ENCODE results near the gene TTC34.
"Not testable (repeated sequence)": the region's sequence is repeated elsewhere in the genome, so short reads cannot be mapped to it uniquely, and the experiment has no call there.

The TTC34 gene

GRCh38 chr1:2784854-2785630, 16.5 kb downstream of the TTC34 start:
- no peak for TF ChIP-seq CTCF (conservative IDR thresholded peaks at IDR 0.05; ENCODE audit: low read length)
- no peak for DNase-seq (ENCODE audit: low read depth)
- no peak overlapping the region for H3K4me3 ChIP-seq (ENCODE audit: low read length)

- no peak for DNase-seq (ENCODE audit: low read depth)
- TF ChIP-seq CTCF (conservative IDR thresholded peaks at IDR 0.05; ENCODE audit: low read length) = no peak
Observed at GRCh38 chr1:2783435-2784397, 17.8 kb downstream of the TTC34 start.

GRCh38 chr1:2783069-2783434, 18.4 kb downstream of the TTC34 start:
- no peak for TF ChIP-seq CTCF (conservative IDR thresholded peaks at IDR 0.05; ENCODE audit: low read length)
- DNase-seq (ENCODE audit: low read depth) = no peak
- H3K4me3 ChIP-seq (ENCODE audit: low read length) = no peak overlapping the region

More at GRCh38 chr1:2783435-2784397, 17.8 kb downstream of the TTC34 start:
- H3K4me3 ChIP-seq (ENCODE audit: low read length) = no peak overlapping the region

- no peak for TF ChIP-seq CTCF (conservative IDR thresholded peaks at IDR 0.05; ENCODE audit: low read length)
- H3K4me3 ChIP-seq (ENCODE audit: low read length) = no peak overlapping the region
- no peak for DNase-seq (ENCODE audit: low read depth)
Observed at GRCh38 chr1:2781627-2782026, 19.9 kb downstream of the TTC34 start.

- H3K4me3 ChIP-seq (ENCODE audit: low read length) = no peak overlapping the region
- no peak for TF ChIP-seq CTCF (conservative IDR thresholded peaks at IDR 0.05; ENCODE audit: low read length)
- DNase-seq (ENCODE audit: low read depth) = no peak
Observed at GRCh38 chr1:2778220-2778592, 23.3 kb downstream of the TTC34 start.

- no peak overlapping the region for H3K4me3 ChIP-seq (ENCODE audit: low read length)
- DNase-seq (ENCODE audit: low read depth) = no peak
- no peak for TF ChIP-seq CTCF (conservative IDR thresholded peaks at IDR 0.05; ENCODE audit: low read length)
Observed at GRCh38 chr1:2777424-2778219, 23.9 kb downstream of the TTC34 start.

GRCh38 chr1:2775333-2775732, 26.2 kb downstream of the TTC34 start:
- H3K4me3 ChIP-seq (ENCODE audit: low read length); DNase-seq (ENCODE audit: low read depth): not testable (repeated sequence)

GRCh38 chr1:2768052-2768451, 33.4 kb downstream of the TTC34 start:
- not testable (repeated sequence) for DNase-seq (ENCODE audit: low read depth); H3K4me3 ChIP-seq (ENCODE audit: low read length)

GRCh38 chr1:2759433-2759832, 42.1 kb downstream of the TTC34 start:
- H3K4me3 ChIP-seq (ENCODE audit: low read length); DNase-seq (ENCODE audit: low read depth): not testable (repeated sequence)

- H3K4me3 ChIP-seq (ENCODE audit: low read length); DNase-seq (ENCODE audit: low read depth): not testable (repeated sequence)
Observed at GRCh38 chr1:2757519-2757918, 44.0 kb downstream of the TTC34 start.

- not testable (repeated sequence) for H3K4me3 ChIP-seq (ENCODE audit: low read length); DNase-seq (ENCODE audit: low read depth)
Observed at GRCh38 chr1:2755426-2755825, 46.1 kb downstream of the TTC34 start.
